ENCODE results near the gene ATG16L2.
A peak's percentile ranks its signal among the peaks of the same experiment; 100 is the strongest.

The ATG16L2 gene

DNA sequence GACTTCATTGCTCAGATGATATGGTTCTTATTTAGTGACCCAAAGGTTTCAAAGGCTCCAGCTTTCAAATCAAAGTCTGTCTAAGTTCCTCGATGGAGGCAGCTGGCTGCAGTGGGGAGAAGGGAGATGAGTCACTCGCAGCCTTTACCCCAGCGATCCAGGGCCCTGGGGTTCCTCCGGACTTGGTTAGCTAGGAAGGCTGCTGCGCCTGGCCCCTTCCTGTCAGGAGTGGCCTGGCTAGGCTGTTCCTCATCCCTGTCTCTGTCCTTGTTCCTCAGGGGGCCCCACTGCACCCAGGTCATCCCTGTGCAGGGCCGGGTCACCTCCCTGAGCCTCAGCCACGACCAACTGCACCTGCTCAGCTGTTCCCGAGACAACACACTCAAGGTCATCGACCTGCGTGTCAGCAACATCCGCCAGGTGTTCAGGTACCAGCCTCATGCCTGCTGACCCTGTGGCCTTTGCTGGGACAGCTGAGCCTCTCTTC lies 13.9 kb downstream of the ATG16L2 start:
- Histone ChIP-seq H3K9ac (ENCODE audit: low read length) (no peak overlapping the region), H3F3A (ENCODE audit: insufficient read depth, low read length) (no peaks in the 10 kb centered on the region), H3K27me3 (ENCODE audit: insufficient read depth, low read length) (no peaks in the 10 kb centered on the region), H3K4me1 (ENCODE audit: insufficient read depth, low read length, severe bottlenecking) (peaks cover 6% of the 10 kb centered on the region), H3K4me3 (ENCODE audit: low read depth, low read length, poor library complexity, severe bottlenecking) (no peak overlapping the region), H3K9me2 (ENCODE audit: low read depth, low read length) (no peaks in the 10 kb centered on the region), H2AFZ (ENCODE audit: low read length) (no peak overlapping the region), H3K4me2 (ENCODE audit: low read length) (no peak overlapping the region), H3K9me3 (ENCODE audit: low read length) (no peaks in the 10 kb centered on the region), H3K36me3 (ENCODE audit: insufficient read depth, low read length) (peaks cover 21% of the 10 kb centered on the region), H4K20me1 (ENCODE audit: insufficient read depth, low read length) (no peaks in the 10 kb centered on the region), H3K79me2 (ENCODE audit: insufficient read depth, low read length) (no peaks in the 10 kb centered on the region), H3K27ac (ENCODE audit: low read depth, low read length, poor library complexity, severe bottlenecking) (peak overlapping the region; percentile 17)
- TF ChIP-seq EZH2 (IDR thresholded peaks at IDR 0.05; ENCODE audit: borderline replicate concordance, low read length): no peak
- TF ChIP-seq, protein P1, sequence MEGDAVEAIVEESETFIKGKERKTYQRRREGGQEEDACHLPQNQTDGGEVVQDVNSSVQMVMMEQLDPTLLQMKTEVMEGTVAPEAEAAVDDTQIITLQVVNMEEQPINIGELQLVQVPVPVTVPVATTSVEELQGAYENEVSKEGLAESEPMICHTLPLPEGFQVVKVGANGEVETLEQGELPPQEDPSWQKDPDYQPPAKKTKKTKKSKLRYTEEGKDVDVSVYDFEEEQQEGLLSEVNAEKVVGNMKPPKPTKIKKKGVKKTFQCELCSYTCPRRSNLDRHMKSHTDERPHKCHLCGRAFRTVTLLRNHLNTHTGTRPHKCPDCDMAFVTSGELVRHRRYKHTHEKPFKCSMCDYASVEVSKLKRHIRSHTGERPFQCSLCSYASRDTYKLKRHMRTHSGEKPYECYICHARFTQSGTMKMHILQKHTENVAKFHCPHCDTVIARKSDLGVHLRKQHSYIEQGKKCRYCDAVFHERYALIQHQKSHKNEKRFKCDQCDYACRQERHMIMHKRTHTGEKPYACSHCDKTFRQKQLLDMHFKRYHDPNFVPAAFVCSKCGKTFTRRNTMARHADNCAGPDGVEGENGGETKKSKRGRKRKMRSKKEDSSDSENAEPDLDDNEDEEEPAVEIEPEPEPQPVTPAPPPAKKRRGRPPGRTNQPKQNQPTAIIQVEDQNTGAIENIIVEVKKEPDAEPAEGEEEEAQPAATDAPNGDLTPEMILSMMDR (IDR thresholded peaks at IDR 0.05; ENCODE audit: low read length): no peak

DNA sequence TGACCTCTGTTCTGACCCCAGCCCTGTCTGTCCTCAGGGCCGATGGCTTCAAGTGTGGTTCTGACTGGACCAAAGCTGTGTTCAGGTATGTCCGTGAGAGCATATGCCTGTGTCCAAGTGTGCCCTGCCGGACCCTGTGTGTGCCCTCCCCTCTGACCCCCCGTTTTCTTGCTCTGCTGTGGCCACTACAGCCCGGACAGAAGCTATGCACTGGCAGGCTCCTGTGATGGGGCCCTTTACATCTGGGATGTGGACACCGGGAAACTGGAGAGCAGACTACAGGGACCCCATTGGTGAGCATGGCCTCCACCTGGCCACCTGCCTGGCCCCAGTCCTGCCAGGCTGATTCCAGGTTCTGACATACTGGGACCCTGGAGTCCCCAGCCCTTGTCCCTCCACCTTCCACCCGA lies 14.5 kb downstream of the ATG16L2 start:
- H3F3A ChIP-seq (ENCODE audit: insufficient read depth, low read length): no peaks in the 10 kb centered on the region
- peaks cover under 1% of the 10 kb centered on the region for H3K4me1 ChIP-seq (ENCODE audit: insufficient read depth, low read length, severe bottlenecking)
- no peak overlapping the region for H3K9ac ChIP-seq (ENCODE audit: low read length)
- no peaks in the 10 kb centered on the region for H3K9me3 ChIP-seq (ENCODE audit: low read length)
- H4K20me1 ChIP-seq (ENCODE audit: insufficient read depth, low read length): no peaks in the 10 kb centered on the region
- no peaks in the 10 kb centered on the region for H3K27me3 ChIP-seq (ENCODE audit: insufficient read depth, low read length)
- no peak overlapping the region for H2AFZ ChIP-seq (ENCODE audit: low read length)
- H3K27ac ChIP-seq (ENCODE audit: low read depth, low read length, poor library complexity, severe bottlenecking): peak overlapping the region; percentile 17
- H3K9me2 ChIP-seq (ENCODE audit: low read depth, low read length): no peaks in the 10 kb centered on the region
- TF ChIP-seq EZH2 (IDR thresholded peaks at IDR 0.05; ENCODE audit: borderline replicate concordance, low read length): no peak
- TF ChIP-seq, protein P1 (IDR thresholded peaks at IDR 0.05; ENCODE audit: low read length): no peak
- no peak overlapping the region for H3K4me2 ChIP-seq (ENCODE audit: low read length)
- H3K79me2 ChIP-seq (ENCODE audit: insufficient read depth, low read length): no peaks in the 10 kb centered on the region
- peaks cover 20% of the 10 kb centered on the region for H3K36me3 ChIP-seq (ENCODE audit: insufficient read depth, low read length)
- H3K4me3 ChIP-seq (ENCODE audit: low read depth, low read length, poor library complexity, severe bottlenecking): no peak overlapping the region

DNA sequence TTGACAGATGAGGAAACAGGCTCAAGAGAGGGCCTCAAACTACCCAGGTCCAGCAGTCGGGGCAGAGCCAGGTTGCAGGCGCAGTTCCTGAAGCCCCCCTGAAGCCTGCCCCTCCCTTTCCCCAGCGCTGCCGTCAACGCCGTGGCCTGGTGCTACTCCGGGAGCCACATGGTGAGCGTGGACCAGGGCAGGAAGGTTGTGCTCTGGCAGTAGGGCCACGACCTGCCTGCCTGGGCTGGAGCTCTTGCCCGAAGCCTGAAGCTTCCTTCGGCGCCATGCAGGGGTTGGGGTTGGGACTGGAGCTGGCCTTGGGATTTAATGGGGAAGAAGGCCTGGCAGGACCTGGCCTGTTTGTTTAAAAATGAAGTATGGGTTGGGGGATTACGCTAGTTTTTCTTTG lies 15.0 kb downstream of the ATG16L2 start:
- no peak overlapping the region for H2AFZ ChIP-seq (ENCODE audit: low read length)
- no peaks in the 10 kb centered on the region for H3K9me3 ChIP-seq (ENCODE audit: low read length)
- H3K79me2 ChIP-seq (ENCODE audit: insufficient read depth, low read length): no peaks in the 10 kb centered on the region
- H3K36me3 ChIP-seq (ENCODE audit: insufficient read depth, low read length): peaks cover 17% of the 10 kb centered on the region
- no peaks in the 10 kb centered on the region for H3K9me2 ChIP-seq (ENCODE audit: low read depth, low read length)
- H3K27me3 ChIP-seq (ENCODE audit: insufficient read depth, low read length): no peaks in the 10 kb centered on the region
- H3K27ac ChIP-seq (ENCODE audit: low read depth, low read length, poor library complexity, severe bottlenecking): no peak overlapping the region
- no peak overlapping the region for H3K4me3 ChIP-seq (ENCODE audit: low read depth, low read length, poor library complexity, severe bottlenecking)
- H3K9ac ChIP-seq (ENCODE audit: low read length): no peak overlapping the region
- no peaks in the 10 kb centered on the region for H4K20me1 ChIP-seq (ENCODE audit: insufficient read depth, low read length)
- H3K4me2 ChIP-seq (ENCODE audit: low read length): no peak overlapping the region
- no peaks in the 10 kb centered on the region for H3F3A ChIP-seq (ENCODE audit: insufficient read depth, low read length)
- H3K4me1 ChIP-seq (ENCODE audit: insufficient read depth, low read length, severe bottlenecking): no peaks in the 10 kb centered on the region
- TF ChIP-seq, protein P1 (IDR thresholded peaks at IDR 0.05; ENCODE audit: low read length): no peak
- no peak for TF ChIP-seq EZH2 (IDR thresholded peaks at IDR 0.05; ENCODE audit: borderline replicate concordance, low read length)

Measured in OCI-LY1 (cell line).